IPS-NIHi11 (cell line): ENCODE measurements around the gene RNF208.

Source experiments
- DNase-seq: peaks from one replicate; pipeline ENCODE4 v3.0.0; 2012; ENCODE audit warnings: mixed read lengths, low spot score

Gene RNF208

GRCh38 chr9:137191691-137192447 is 30.2 kb downstream of the RNF208 start:
- DNase-seq = no peak

GRCh38 chr9:137191245-137191644 is 30.8 kb downstream of the RNF208 start:
- DNase-seq = no peak

GRCh38 chr9:137190315-137190856 is 31.7 kb downstream of the RNF208 start:
- no peak for DNase-seq

- DNase-seq = no peak
Observed at GRCh38 chr9:137189297-137190295, 32.4 kb downstream of the RNF208 start.

- peak; percentile 94 for DNase-seq
Observed at GRCh38 chr9:137188490-137189296, 33.3 kb downstream of the RNF208 start, which contains the start of the genes ANAPC2 and SSNA1. ANAPC2 (minus strand) TSS chr9:137188560; CDS start chr9:137188532, 28 bp downstream. SSNA1 (plus strand) TSS chr9:137188676; CDS start chr9:137188727, 51 bp downstream.

- no peak for DNase-seq
Observed at GRCh38 chr9:137188086-137188489, 34.0 kb downstream of the RNF208 start.

GRCh38 chr9:137187386-137187785 is 34.7 kb downstream of the RNF208 start:
- no peak for DNase-seq

GRCh38 chr9:137186385-137186784 is 35.7 kb downstream of the RNF208 start:
- DNase-seq = no peak

- DNase-seq = no peak
Observed at GRCh38 chr9:137185921-137186320, 36.1 kb downstream of the RNF208 start.

- DNase-seq = no peak
Observed at GRCh38 chr9:137184881-137185660, 37.0 kb downstream of the RNF208 start.

GRCh38 chr9:137183980-137184595 is 38.0 kb downstream of the RNF208 start:
- no peak for DNase-seq

GRCh38 chr9:137182836-137183235 is 39.2 kb downstream of the RNF208 start:
- no peak for DNase-seq

GRCh38 chr9:137181680-137182079 is 40.4 kb downstream of the RNF208 start:
- no peak for DNase-seq

- no peak for DNase-seq
Observed at GRCh38 chr9:137180491-137180890, 41.5 kb downstream of the RNF208 start.

GRCh38 chr9:137179761-137180160 is 42.3 kb downstream of the RNF208 start:
- no peak for DNase-seq

- DNase-seq = no peak
Observed at GRCh38 chr9:137178939-137179630, 43.0 kb downstream of the RNF208 start.

- no peak for DNase-seq
Observed at GRCh38 chr9:137178201-137178938, 43.7 kb downstream of the RNF208 start.

- DNase-seq = peak; percentile 79
Observed at GRCh38 chr9:137176302-137177182, 45.5 kb downstream of the RNF208 start.
